A549 (cell line): ENCODE measurements around the gene RSRC2. TPM values are rescaled to one million over a fixed set of nuclear protein-coding genes. Genes with fewer than 3 reads are reported as not detected.

Source experiments
- CBX2 ChIP-seq: fragments of 200-600 bp; sonication (generic); IDR thresholded peaks from 2 replicates; pipeline ENCODE4 v1.6.1; 2016; ENCODE audit warnings: low read depth, mild to moderate bottlenecking, borderline replicate concordance
- CBX8 ChIP-seq: fragments of 200-600 bp; sonication (generic); IDR thresholded peaks from 2 replicates; pipeline ENCODE4 v1.6.1; 2016
- CEBPB ChIP-seq, 2 experiments: fragments of >200 bp in 1 of 2; sonication (Bioruptor Twin) in 1 of 2; formaldehyde crosslinking in 1 of 2; IDR thresholded peaks; 2 replicates each; pipeline ENCODE4 v1.6.1; 2012 to 2016
- CHD2 ChIP-seq: fragments of 150-350 bp; IDR thresholded peaks from 2 replicates; pipeline ENCODE4 v1.6.1; 2014; ENCODE audit warnings: low read length; ENCODE audit not compliant: partially characterized antibody
- CHD4 ChIP-seq: fragments of 200-600 bp; sonication (generic); IDR thresholded peaks from 2 replicates; pipeline ENCODE4 v1.6.1; 2016; ENCODE audit warnings: antibody characterized with exemption, mild to moderate bottlenecking, borderline replicate concordance
- FOSB ChIP-seq: fragments of 250-450 bp; sonication (Bioruptor Pico); IDR thresholded peaks from 2 replicates; pipeline ENCODE4 v1.5.0; 2020; ENCODE audit warnings: mild to moderate bottlenecking, moderate library complexity
- FOSL2 ChIP-seq, 2 experiments: fragments of 450-650 bp in 1 of 2; fragments of >200 bp in 1 of 2; sonication (Bioruptor Twin) in 1 of 2; formaldehyde crosslinking; IDR thresholded peaks; 2 replicates each; pipeline versions ENCODE4 v1.5.0 to v1.6.1; 2016 to 2020; ENCODE audit warnings: mild to moderate bottlenecking in 1 of 2, moderate library complexity in 1 of 2
- FOXS1 ChIP-seq: fragments of 250-450 bp; sonication (Bioruptor Pico); IDR thresholded peaks from 2 replicates; pipeline ENCODE4 v1.5.0; 2020; ENCODE audit warnings: mild to moderate bottlenecking, moderate library complexity
- GATA3 ChIP-seq: IDR thresholded peaks from 2 replicates; pipeline ENCODE4 v1.6.1; 2012; ENCODE audit warnings: borderline replicate concordance
- HOXA7 ChIP-seq: fragments of 250-450 bp; sonication (Bioruptor Pico); IDR thresholded peaks from 2 replicates; pipeline ENCODE4 v1.5.0; 2020; ENCODE audit warnings: mild to moderate bottlenecking, moderate library complexity
- HOXB13 ChIP-seq: fragments of 250-450 bp; sonication (Bioruptor Pico); IDR thresholded peaks from 2 replicates; pipeline ENCODE4 v1.5.0; 2020; ENCODE audit warnings: low read depth, mild to moderate bottlenecking, moderate library complexity
- JUN ChIP-seq, 2 experiments: fragments of >200 bp; sonication (Bioruptor Twin); formaldehyde crosslinking; IDR thresholded peaks; 2 replicates in 1 of 2; 3 replicates in 1 of 2; pipeline ENCODE4 v1.6.1; 2016 to 2017
- JUNB ChIP-seq: fragments of >200 bp; sonication (Bioruptor Twin); formaldehyde crosslinking; IDR thresholded peaks from 2 replicates; pipeline ENCODE4 v1.6.1; 2016
- MAFK ChIP-seq: fragments of 450-650 bp; IDR thresholded peaks from 2 replicates; pipeline ENCODE4 v1.6.1; 2014; ENCODE audit not compliant: partially characterized antibody
- MAZ ChIP-seq: fragments of 150-350 bp; IDR thresholded peaks from 2 replicates; pipeline ENCODE4 v1.6.1; 2014; ENCODE audit warnings: antibody characterized with exemption, low read depth, low read length, borderline replicate concordance
- MYC ChIP-seq: IDR thresholded peaks from 2 replicates; pipeline ENCODE4 v1.6.1; 2012; ENCODE audit warnings: mild to moderate bottlenecking, inconsistent platforms, low read length, improper control_type of control experiment, borderline replicate concordance
- NFE2L2 ChIP-seq: fragments of 150-350 bp; conservative IDR thresholded peaks from 2 replicates; pipeline ENCODE4 v1.6.1; 2014; ENCODE audit warnings: low read length
- NPAS2 ChIP-seq: fragments of 250-450 bp; sonication (Bioruptor Pico); IDR thresholded peaks from 2 replicates; pipeline ENCODE4 v1.8.0; 2022; ENCODE audit warnings: mild to moderate bottlenecking, moderate library complexity, borderline replicate concordance
- NR3C1 ChIP-seq: fragments of >200 bp; sonication (Bioruptor Twin); formaldehyde crosslinking; IDR thresholded peaks from 3 replicates; pipeline ENCODE4 v1.6.1; 2017
- PHF8 ChIP-seq: fragments of 200-600 bp; sonication (generic); IDR thresholded peaks from 2 replicates; pipeline ENCODE4 v1.6.1; 2016; ENCODE audit warnings: low read depth, mild to moderate bottlenecking, antibody characterized with exemption, moderate library complexity, borderline replicate concordance
- RARB ChIP-seq: fragments of 250-450 bp; sonication (Bioruptor Pico); IDR thresholded peaks from 2 replicates; pipeline ENCODE4 v1.8.0; 2021; ENCODE audit warnings: mild to moderate bottlenecking, moderate library complexity
- RFX5 ChIP-seq: fragments of 450-650 bp; IDR thresholded peaks from 2 replicates; pipeline ENCODE4 v1.7.1; 2014; ENCODE audit warnings: antibody characterized with exemption, mild to moderate bottlenecking, moderate library complexity
- RNF2 ChIP-seq: fragments of 200-600 bp; sonication (generic); IDR thresholded peaks from 2 replicates; pipeline ENCODE4 v1.6.1; 2016; ENCODE audit warnings: low read depth, mild to moderate bottlenecking, antibody characterized with exemption, moderate library complexity, borderline replicate concordance
- SMC3 ChIP-seq: fragments of >200 bp; sonication (Bioruptor Twin); formaldehyde crosslinking; IDR thresholded peaks from 3 replicates; pipeline ENCODE4 v1.6.1; 2018; ENCODE audit warnings: inconsistent platforms
- SREBF2 ChIP-seq: fragments of 450-650 bp; IDR thresholded peaks from 2 replicates; pipeline ENCODE4 v1.6.1; 2014; ENCODE audit warnings: mild to moderate bottlenecking, moderate library complexity
- TP53 ChIP-seq: fragments of 250-450 bp; sonication (Bioruptor Pico); IDR thresholded peaks from 2 replicates; pipeline ENCODE4 v1.5.0; 2021; ENCODE audit warnings: mild to moderate bottlenecking, moderate library complexity
- polyA plus RNA-seq, 4 experiments: library from polyadenylated mRNA; depleted of rRNA in 3 of 4; stranded (reverse); fragments of >200 nt; fragmentation: RNase III in 1 of 4; extraction: RNeasy Plus Mini Kit Qiagen cat#74134 plus additional on column Dnase treatment in 1 of 4; gene quantifications; 2 replicates in 3 of 4; 3 replicates in 1 of 4; pipeline ENCODE4 v1.2.3, GENCODE V29; 2011 to 2017
- TF ChIP-seq, protein P1 (sequence below): fragments of 150-350 bp; IDR thresholded peaks from 2 replicates; pipeline ENCODE4 v1.6.1; 2014; ENCODE audit warnings: low read depth, mild to moderate bottlenecking, low read length
- TF ChIP-seq, protein P2 (sequence below): IDR thresholded peaks from 2 replicates; pipeline ENCODE4 v1.6.1; 2012
- TF ChIP-seq, protein P3 (sequence below): IDR thresholded peaks from 2 replicates; pipeline ENCODE4 v1.6.1; 2012

RSRC2 gene
- polyA plus RNA-seq, 2 of the 4 experiments (the other 2 are of a cell fraction): 72.8 to 83.3 TPM

GRCh38 chr12:122500685-122501488, 25.8 kb downstream of the RSRC2 start, which contains the start of gene ZCCHC8 (continued):
- TF ChIP-seq FOSL2 (IDR thresholded peaks at IDR 0.05): no peak
- TF ChIP-seq FOSL2 (CRISPR knock-in tag; IDR thresholded peaks at IDR 0.05): peak; percentile 13; the same call in 1 of the 2 replicates
- TF ChIP-seq, protein P1, sequence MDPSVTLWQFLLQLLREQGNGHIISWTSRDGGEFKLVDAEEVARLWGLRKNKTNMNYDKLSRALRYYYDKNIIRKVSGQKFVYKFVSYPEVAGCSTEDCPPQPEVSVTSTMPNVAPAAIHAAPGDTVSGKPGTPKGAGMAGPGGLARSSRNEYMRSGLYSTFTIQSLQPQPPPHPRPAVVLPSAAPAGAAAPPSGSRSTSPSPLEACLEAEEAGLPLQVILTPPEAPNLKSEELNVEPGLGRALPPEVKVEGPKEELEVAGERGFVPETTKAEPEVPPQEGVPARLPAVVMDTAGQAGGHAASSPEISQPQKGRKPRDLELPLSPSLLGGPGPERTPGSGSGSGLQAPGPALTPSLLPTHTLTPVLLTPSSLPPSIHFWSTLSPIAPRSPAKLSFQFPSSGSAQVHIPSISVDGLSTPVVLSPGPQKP: no peak
- TF ChIP-seq TP53 (CRISPR knock-in tag): no peak
- TF ChIP-seq, protein P2, sequence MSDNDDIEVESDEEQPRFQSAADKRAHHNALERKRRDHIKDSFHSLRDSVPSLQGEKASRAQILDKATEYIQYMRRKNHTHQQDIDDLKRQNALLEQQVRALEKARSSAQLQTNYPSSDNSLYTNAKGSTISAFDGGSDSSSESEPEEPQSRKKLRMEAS: peak; percentile 84
- no peak for TF ChIP-seq RARB (CRISPR knock-in tag)
- TF ChIP-seq NFE2L2: no peak
- peak; percentile 65 to 84; a peak in 4 of 5 replicates for TF ChIP-seq JUN (IDR thresholded peaks at IDR 0.05)
- no peak for TF ChIP-seq NR3C1
- no peak for TF ChIP-seq CHD2
- no peak for TF ChIP-seq CEBPB (IDR thresholded peaks at IDR 0.05)
- TF ChIP-seq FOXS1 (CRISPR knock-in tag): no peak
- no peak for TF ChIP-seq RNF2
- TF ChIP-seq NPAS2 (CRISPR knock-in tag): no peak
- no peak for TF ChIP-seq SREBF2
- TF ChIP-seq MAFK: no peak
- TF ChIP-seq GATA3: no peak
- TF ChIP-seq HOXB13 (CRISPR knock-in tag): no peak
- no peak for TF ChIP-seq RFX5
- peak; percentile 73; the same call in 1 of the 2 replicates for TF ChIP-seq PHF8
- no peak for TF ChIP-seq FOSB (CRISPR knock-in tag)
- TF ChIP-seq, protein P3, sequence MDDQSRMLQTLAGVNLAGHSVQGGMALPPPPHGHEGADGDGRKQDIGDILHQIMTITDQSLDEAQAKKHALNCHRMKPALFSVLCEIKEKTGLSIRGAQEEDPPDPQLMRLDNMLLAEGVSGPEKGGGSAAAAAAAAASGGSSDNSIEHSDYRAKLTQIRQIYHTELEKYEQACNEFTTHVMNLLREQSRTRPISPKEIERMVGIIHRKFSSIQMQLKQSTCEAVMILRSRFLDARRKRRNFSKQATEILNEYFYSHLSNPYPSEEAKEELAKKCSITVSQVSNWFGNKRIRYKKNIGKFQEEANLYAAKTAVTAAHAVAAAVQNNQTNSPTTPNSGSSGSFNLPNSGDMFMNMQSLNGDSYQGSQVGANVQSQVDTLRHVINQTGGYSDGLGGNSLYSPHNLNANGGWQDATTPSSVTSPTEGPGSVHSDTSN: no peak; the same call in 1 of the 2 replicates
- peak; percentile 6; the same call in 1 of the 2 replicates for TF ChIP-seq MYC
- TF ChIP-seq HOXA7: no peak
- TF ChIP-seq CBX8: no peak
- no peak for TF ChIP-seq CBX2
- no peak for TF ChIP-seq MAZ
- no peak for TF ChIP-seq CHD4
- no peak for TF ChIP-seq SMC3
- no peak for TF ChIP-seq JUNB
